ENCODE results near the gene CXCR1.

The CXCR1 gene

DNA sequence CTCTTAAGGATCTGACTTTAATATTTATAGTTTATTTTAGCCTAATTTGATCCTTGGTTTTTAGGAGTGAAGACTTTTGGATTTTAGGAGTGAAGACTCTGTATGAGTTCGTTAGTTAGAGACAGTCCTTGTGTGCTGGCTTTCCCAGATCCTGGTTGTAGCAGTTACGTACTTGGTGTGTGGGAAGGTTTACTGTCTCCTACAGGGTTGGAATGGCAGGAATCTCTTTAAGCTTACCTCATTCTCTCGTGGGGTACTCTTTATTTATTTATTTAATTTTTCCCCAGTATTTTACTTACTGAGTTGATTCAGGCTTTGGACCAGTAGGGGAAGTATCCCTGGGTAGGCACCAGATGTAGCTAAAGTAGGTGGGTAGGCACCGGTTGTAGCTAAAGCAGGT is 42.8 kb downstream of the CXCR1 start:
- TF ChIP-seq POLR2AphosphoS5 (IDR thresholded peaks at IDR 0.05; ENCODE audit: low read depth, low read length) (no peak), REST (IDR thresholded peaks at IDR 0.05; ENCODE audit: insufficient read depth in 1 of 2, low read depth in 2 of 2, low read length in 2 of 2) (no peak), FOXP2 (optimal IDR thresholded peaks at IDR 0.05; ENCODE audit: borderline replicate concordance, extremely low read depth, extremely low read length, insufficient read depth) (no peak), SIN3A (IDR thresholded peaks at IDR 0.05; ENCODE audit: borderline replicate concordance, insufficient read depth, low read length) (no peak), TAF1 (IDR thresholded peaks at IDR 0.05; ENCODE audit: borderline replicate concordance, insufficient read depth, low read length) (no peak)

Data from PFSK-1 (cell line).